ENCODE data around the gene NRG2. TPM values are rescaled to one million over a fixed set of nuclear protein-coding genes. Genes with fewer than 3 reads are reported as not detected.

The NRG2 gene
- total and polyA plus RNA-seq, 2 of the 8 experiments (the other 6 are each of a cell fraction or from before 2014, with no cell fraction given), result 0.27 to 0.54 TPM

DNA sequence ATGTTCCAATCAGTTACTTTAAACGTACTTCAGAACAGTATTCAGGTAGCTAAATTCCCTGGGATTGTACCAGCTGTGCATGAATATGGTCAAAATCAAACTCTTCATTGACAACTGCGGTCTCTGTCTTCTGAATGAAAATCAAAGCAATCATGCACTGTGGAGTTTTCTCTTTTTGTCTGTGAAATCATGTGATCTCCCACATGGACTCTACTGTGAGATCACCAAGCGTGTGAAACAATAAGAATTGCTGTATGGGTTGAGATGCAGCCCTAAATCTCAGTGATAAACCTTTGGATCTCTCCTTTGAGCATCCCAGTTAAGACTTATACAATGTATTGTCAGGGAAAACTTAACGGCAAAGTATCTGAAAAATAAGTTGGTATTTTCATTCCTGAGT is 6.1 kb downstream of the NRG2 start (continued):
- TF ChIP-seq CBX5 (IDR thresholded peaks at IDR 0.05; ENCODE audit: low read depth, low read length) (no peak), NRF1 (IDR thresholded peaks at IDR 0.05; ENCODE audit: low read depth, low read length) (no peak), MAFK (IDR thresholded peaks at IDR 0.05; ENCODE audit: low read depth, low read length) (no peak), ZNF274 (IDR thresholded peaks at IDR 0.05; ENCODE audit: borderline replicate concordance, extremely low read depth, low read length) (no peak), RFX5 (IDR thresholded peaks at IDR 0.05; ENCODE audit: borderline replicate concordance, low read depth, low read length) (no peak)

Data from H1 (cell line).